ENCODE measurements around the gene NDE1.

The NDE1 gene

GRCh38 chr16:15650019-15650697 lies at the start of gene NDE1:
NDE1 (plus strand) TSS chr16:15650245; CDS start chr16:15664779, 14,534 bp downstream.
- H3K9me3 Mint-ChIP-seq = no peaks in the 10 kb centered on the region
- H3K36me3 Mint-ChIP-seq (ENCODE audit: low read depth) = peaks cover 6% of the 10 kb centered on the region
- peak within 1 kb of the TSS; percentile 99 for H3K4me3 Mint-ChIP-seq

GRCh38 chr16:15601212-15601879 lies 48.7 kb upstream of the NDE1 start:
- TF ChIP-seq CTCF (IDR thresholded peaks at IDR 0.05) = no peak
- Mint-ChIP-seq H3K4me3 (no peak overlapping the region), H3K27ac (peak overlapping the region; percentile 20), H3K9me3 (no peaks in the 10 kb centered on the region), H3K27me3 (ENCODE audit: low read depth, poor library complexity) (no peaks in the 10 kb centered on the region), H3K4me1 (peaks cover 37% of the 10 kb centered on the region), H3K36me3 (ENCODE audit: low read depth) (peaks cover 81% of the 10 kb centered on the region)
- peak; percentile 20 for DNase-seq

More at GRCh38 chr16:15650019-15650697, at the start of gene NDE1:
- peak; percentile 96 for DNase-seq
- H3K27me3 Mint-ChIP-seq (ENCODE audit: low read depth, poor library complexity) = no peaks in the 10 kb centered on the region
- H3K4me1 Mint-ChIP-seq = peaks cover 24% of the 10 kb centered on the region
- no peak for TF ChIP-seq CTCF (IDR thresholded peaks at IDR 0.05)
- H3K27ac Mint-ChIP-seq = peak within 1 kb of the TSS; percentile 94

- Mint-ChIP-seq H3K36me3 (ENCODE audit: low read depth) (peaks cover 78% of the 10 kb centered on the region), H3K27me3 (ENCODE audit: low read depth, poor library complexity) (no peaks in the 10 kb centered on the region), H3K4me3 (no peak overlapping the region), H3K27ac (no peak overlapping the region), H3K9me3 (no peaks in the 10 kb centered on the region), H3K4me1 (peaks cover 44% of the 10 kb centered on the region)
- TF ChIP-seq CTCF (IDR thresholded peaks at IDR 0.05) = no peak
- DNase-seq = no peak
Observed at GRCh38 chr16:15602285-15603044, 47.6 kb upstream of the NDE1 start.

GRCh38 chr16:15604460-15605440 lies 45.3 kb upstream of the NDE1 start:
- H3K27me3 Mint-ChIP-seq (ENCODE audit: low read depth, poor library complexity) = no peaks in the 10 kb centered on the region
- peaks cover 43% of the 10 kb centered on the region for H3K4me1 Mint-ChIP-seq
- H3K4me3 Mint-ChIP-seq = no peak overlapping the region
- H3K27ac Mint-ChIP-seq = no peak overlapping the region
- DNase-seq = no peak
- peaks cover 85% of the 10 kb centered on the region for H3K36me3 Mint-ChIP-seq (ENCODE audit: low read depth)
- H3K9me3 Mint-ChIP-seq = no peaks in the 10 kb centered on the region
- no peak for TF ChIP-seq CTCF (IDR thresholded peaks at IDR 0.05)

GRCh38 chr16:15605839-15606517 lies 44.1 kb upstream of the NDE1 start:
- H3K27ac Mint-ChIP-seq = peak overlapping the region; percentile 44
- no peak overlapping the region for H3K4me3 Mint-ChIP-seq
- no peaks in the 10 kb centered on the region for H3K27me3 Mint-ChIP-seq (ENCODE audit: low read depth, poor library complexity)
- DNase-seq = no peak
- no peak for TF ChIP-seq CTCF (IDR thresholded peaks at IDR 0.05)
- peaks cover 31% of the 10 kb centered on the region for H3K4me1 Mint-ChIP-seq
- peaks cover 87% of the 10 kb centered on the region for H3K36me3 Mint-ChIP-seq (ENCODE audit: low read depth)
- H3K9me3 Mint-ChIP-seq = no peaks in the 10 kb centered on the region
